Measurements from ENCODE around the gene ITGB1. TPM values are rescaled to one million over a fixed set of nuclear protein-coding genes. Genes with fewer than 3 reads are reported as not detected.

The ITGB1 gene
- total RNA-seq, 1 donor from 2014 or later: 542 TPM

- no peaks in the 10 kb centered on the region for H3K4me1 ChIP-seq
- no peak overlapping the region for H3K27ac ChIP-seq (replicated peaks)
- no peak overlapping the region for H3K4me3 ChIP-seq
- H3K27me3 ChIP-seq (ENCODE audit: low read depth): no peaks in the 10 kb centered on the region
- intact Hi-C loops (cut with micrococcal nuclease): no loop called here
- no peak for DNase-seq
- peaks cover 34% of the 10 kb centered on the region for H3K36me3 ChIP-seq
- no peak for TF ChIP-seq CTCF (IDR thresholded peaks at IDR 0.05; ENCODE audit: borderline replicate concordance)
- H3K9me3 ChIP-seq (replicated peaks): no peaks in the 10 kb centered on the region
Observed at GRCh38 chr10:32893916-32894664, 63.9 kb downstream of the ITGB1 start.

- Histone ChIP-seq H3K27me3 (ENCODE audit: low read depth) (no peaks in the 10 kb centered on the region), H3K36me3 (peaks cover 31% of the 10 kb centered on the region), H3K4me1 (no peaks in the 10 kb centered on the region), H3K27ac (replicated peaks) (no peak overlapping the region), H3K4me3 (no peak overlapping the region), H3K9me3 (replicated peaks) (no peaks in the 10 kb centered on the region)
- TF ChIP-seq CTCF (IDR thresholded peaks at IDR 0.05; ENCODE audit: borderline replicate concordance): no peak
- intact Hi-C loops (cut with micrococcal nuclease): no loop called here
- DNase-seq: no peak
Observed at GRCh38 chr10:32893434-32893833, 64.6 kb downstream of the ITGB1 start.

- peaks cover 10% of the 10 kb centered on the region for H3K36me3 ChIP-seq
- DNase-seq: no peak
- intact Hi-C loops (cut with micrococcal nuclease): no loop called here
- H3K27me3 ChIP-seq (ENCODE audit: low read depth): no peaks in the 10 kb centered on the region
- H3K4me1 ChIP-seq: no peaks in the 10 kb centered on the region
- TF ChIP-seq CTCF (IDR thresholded peaks at IDR 0.05; ENCODE audit: borderline replicate concordance): no peak
- no peaks in the 10 kb centered on the region for H3K9me3 ChIP-seq (replicated peaks)
- H3K4me3 ChIP-seq: no peak overlapping the region
- no peak overlapping the region for H3K27ac ChIP-seq (replicated peaks)
Observed at GRCh38 chr10:32891261-32891660, 66.8 kb downstream of the ITGB1 start.

- H3K27ac ChIP-seq (replicated peaks): no peak overlapping the region
- peaks cover 2% of the 10 kb centered on the region for H3K36me3 ChIP-seq
- no peaks in the 10 kb centered on the region for H3K9me3 ChIP-seq (replicated peaks)
- H3K27me3 ChIP-seq (ENCODE audit: low read depth): no peaks in the 10 kb centered on the region
- no peak for DNase-seq
- no peaks in the 10 kb centered on the region for H3K4me1 ChIP-seq
- intact Hi-C loops (cut with micrococcal nuclease): no loop called here
- no peak for TF ChIP-seq CTCF (IDR thresholded peaks at IDR 0.05; ENCODE audit: borderline replicate concordance)
- H3K4me3 ChIP-seq: no peak overlapping the region
Observed at GRCh38 chr10:32890444-32890843, 67.6 kb downstream of the ITGB1 start.

- intact Hi-C loops (cut with micrococcal nuclease): no loop called here
- Histone ChIP-seq H3K27me3 (ENCODE audit: low read depth) (no peaks in the 10 kb centered on the region), H3K4me3 (no peak overlapping the region), H3K9me3 (replicated peaks) (no peaks in the 10 kb centered on the region), H3K4me1 (no peaks in the 10 kb centered on the region), H3K36me3 (no peaks in the 10 kb centered on the region), H3K27ac (replicated peaks) (no peak overlapping the region)
- no peak for DNase-seq
- no peak for TF ChIP-seq CTCF (IDR thresholded peaks at IDR 0.05; ENCODE audit: borderline replicate concordance)
Observed at GRCh38 chr10:32889631-32890212, 68.3 kb downstream of the ITGB1 start.

Measured in left ventricle myocardium inferior (tissue), 1 donor.